Measurements from ENCODE around the gene DNAJC3.
A peak's percentile ranks its signal among the peaks of the same experiment; 100 is the strongest.
"Not testable (repeated sequence)": the region's sequence is repeated elsewhere in the genome, so short reads cannot be mapped to it uniquely, and the experiment has no call there.

Gene DNAJC3

GRCh38 chr13:95714142-95714832 lies 37.3 kb downstream of the DNAJC3 start:
- H3K27me3 Mint-ChIP-seq = no peaks in the 10 kb centered on the region
- DNase-seq (no peak), ATAC-seq (replicated peaks) (no peak)
- H3K4me3 Mint-ChIP-seq = no peak overlapping the region
- no peak overlapping the region for H3K27ac Mint-ChIP-seq
- H3K36me3 Mint-ChIP-seq = peaks cover 49 to 59% of the 10 kb centered on the region in 2 donors
- H3K4me1 Mint-ChIP-seq = peaks cover 0 to 7% of the 10 kb centered on the region in 2 donors
- H3K9me3 Mint-ChIP-seq = peaks cover 0 to 3% of the 10 kb centered on the region in 2 donors

- no peak overlapping the region for H3K4me3 Mint-ChIP-seq
- H3K27ac Mint-ChIP-seq = no peak overlapping the region
- H3K27me3 Mint-ChIP-seq = no peaks in the 10 kb centered on the region
- DNase-seq = no peak
- ATAC-seq (replicated peaks) = no peak
- H3K9me3 Mint-ChIP-seq = peaks cover 0 to 3% of the 10 kb centered on the region in 2 donors
- H3K36me3 Mint-ChIP-seq = peaks cover 44 to 49% of the 10 kb centered on the region in 2 donors
- H3K4me1 Mint-ChIP-seq = no peaks in the 10 kb centered on the region
Observed at GRCh38 chr13:95716231-95716630, 39.3 kb downstream of the DNAJC3 start.

GRCh38 chr13:95722241-95722640 lies 45.3 kb downstream of the DNAJC3 start:
- no peak for DNase-seq
- ATAC-seq (replicated peaks) = no peak
- peaks cover 29 to 35% of the 10 kb centered on the region in 2 donors for H3K36me3 Mint-ChIP-seq
- no peak overlapping the region for H3K4me3 Mint-ChIP-seq
- H3K4me1 Mint-ChIP-seq = peaks cover 0 to 3% of the 10 kb centered on the region in 2 donors
- H3K9me3 Mint-ChIP-seq = peaks cover 0 to 3% of the 10 kb centered on the region in 2 donors
- H3K27me3 Mint-ChIP-seq = no peaks in the 10 kb centered on the region
- H3K27ac Mint-ChIP-seq = no peak overlapping the region

GRCh38 chr13:95723438-95723837 lies 46.5 kb downstream of the DNAJC3 start:
- H3K36me3 Mint-ChIP-seq = peaks cover 23 to 34% of the 10 kb centered on the region in 2 donors
- no peak overlapping the region for H3K4me3 Mint-ChIP-seq
- peaks cover 0 to 3% of the 10 kb centered on the region in 2 donors for H3K9me3 Mint-ChIP-seq
- no peak overlapping the region for H3K27ac Mint-ChIP-seq
- H3K27me3 Mint-ChIP-seq = no peaks in the 10 kb centered on the region
- peaks cover 0 to 3% of the 10 kb centered on the region in 2 donors for H3K4me1 Mint-ChIP-seq
- DNase-seq (no peak), ATAC-seq (replicated peaks) (no peak)

GRCh38 chr13:95724252-95724651 lies 47.3 kb downstream of the DNAJC3 start:
- ATAC-seq (replicated peaks) = no peak
- Mint-ChIP-seq H3K9me3 (peaks cover 0 to 2% of the 10 kb centered on the region in 2 donors), H3K27ac (no peak overlapping the region), H3K4me3 (no peak overlapping the region), H3K4me1 (peaks cover 5 to 6% of the 10 kb centered on the region in 2 donors), H3K36me3 (peaks cover 24 to 33% of the 10 kb centered on the region in 2 donors), H3K27me3 (no peaks in the 10 kb centered on the region)
- DNase-seq = no peak

GRCh38 chr13:95726876-95727275 lies 49.9 kb downstream of the DNAJC3 start:
- H3K36me3 Mint-ChIP-seq = peaks cover 46 to 60% of the 10 kb centered on the region in 2 donors
- peaks cover 9 to 16% of the 10 kb centered on the region in 2 donors for H3K4me1 Mint-ChIP-seq
- ATAC-seq (replicated peaks) (no peak), DNase-seq (no peak)
- no peak overlapping the region for H3K27ac Mint-ChIP-seq
- no peak overlapping the region for H3K4me3 Mint-ChIP-seq
- no peaks in the 10 kb centered on the region for H3K27me3 Mint-ChIP-seq
- H3K9me3 Mint-ChIP-seq = peaks cover 7 to 14% of the 10 kb centered on the region in 2 donors

- H3K4me3 Mint-ChIP-seq = no peak overlapping the region
- no peaks in the 10 kb centered on the region for H3K27me3 Mint-ChIP-seq
- DNase-seq (no peak), ATAC-seq (replicated peaks) (no peak)
- peaks cover 7 to 16% of the 10 kb centered on the region in 2 donors for H3K4me1 Mint-ChIP-seq
- H3K27ac Mint-ChIP-seq = no peak overlapping the region
- H3K9me3 Mint-ChIP-seq = peaks cover 10 to 22% of the 10 kb centered on the region in 2 donors
- H3K36me3 Mint-ChIP-seq = peaks cover 53 to 73% of the 10 kb centered on the region in 2 donors
Observed at GRCh38 chr13:95728957-95729356, 52.0 kb downstream of the DNAJC3 start.

- Mint-ChIP-seq H3K27ac (no peak overlapping the region), H3K9me3 (peaks cover 12 to 26% of the 10 kb centered on the region in 2 donors), H3K4me3 (no peak overlapping the region), H3K27me3 (no peaks in the 10 kb centered on the region), H3K36me3 (peaks cover 50 to 58% of the 10 kb centered on the region in 2 donors), H3K4me1 (peaks cover 3 to 11% of the 10 kb centered on the region in 2 donors)
- DNase-seq (no peak), ATAC-seq (replicated peaks) (no peak)
Observed at GRCh38 chr13:95734124-95734523, 57.2 kb downstream of the DNAJC3 start.

GRCh38 chr13:95740071-95740978 lies 63.4 kb downstream of the DNAJC3 start:
- ATAC-seq (replicated peaks); H3K27me3 Mint-ChIP-seq; H3K9me3 Mint-ChIP-seq; H3K4me3 Mint-ChIP-seq; DNase-seq; H3K27ac Mint-ChIP-seq: not testable (repeated sequence)
- Mint-ChIP-seq H3K4me1 (peaks cover 19 to 22% of the 10 kb centered on the region in 2 donors), H3K36me3 (peaks cover 13 to 36% of the 10 kb centered on the region in 2 donors)

- H3K9me3 Mint-ChIP-seq = peaks cover 5 to 6% of the 10 kb centered on the region in 2 donors
- H3K27me3 Mint-ChIP-seq = no peaks in the 10 kb centered on the region
- peaks cover 13 to 38% of the 10 kb centered on the region in 2 donors for H3K36me3 Mint-ChIP-seq
- no peak overlapping the region for H3K27ac Mint-ChIP-seq
- ATAC-seq (replicated peaks) (no peak), DNase-seq (no peak)
- H3K4me3 Mint-ChIP-seq = no peak overlapping the region
- peaks cover 19 to 22% of the 10 kb centered on the region in 2 donors for H3K4me1 Mint-ChIP-seq
Observed at GRCh38 chr13:95740979-95741320, 64.0 kb downstream of the DNAJC3 start.

- Mint-ChIP-seq H3K36me3 (peaks cover 11 to 38% of the 10 kb centered on the region in 2 donors), H3K4me1 (peaks cover 19 to 22% of the 10 kb centered on the region in 2 donors), H3K4me3 (no peak overlapping the region), H3K27ac (no peak overlapping the region), H3K9me3 (peaks cover 5% of the 10 kb centered on the region in 2 donors), H3K27me3 (no peaks in the 10 kb centered on the region)
- no peak for DNase-seq
- peak; percentile 12 to 41 for ATAC-seq (replicated peaks)
Observed at GRCh38 chr13:95741584-95742563, 64.9 kb downstream of the DNAJC3 start.

GRCh38 chr13:95743192-95743591 lies 66.3 kb downstream of the DNAJC3 start:
- ATAC-seq (replicated peaks) (no peak), DNase-seq (no peak)
- Mint-ChIP-seq H3K27ac (no peak overlapping the region), H3K36me3 (peaks cover 18 to 41% of the 10 kb centered on the region in 2 donors), H3K27me3 (no peaks in the 10 kb centered on the region), H3K4me1 (peaks cover 19 to 27% of the 10 kb centered on the region in 2 donors), H3K4me3 (no peak overlapping the region), H3K9me3 (peaks cover 5% of the 10 kb centered on the region in 2 donors)

GRCh38 chr13:95745289-95745688 lies 68.3 kb downstream of the DNAJC3 start:
- ATAC-seq (replicated peaks) (no peak), DNase-seq (no peak)
- Mint-ChIP-seq H3K27ac (no peak overlapping the region), H3K4me3 (no peak overlapping the region), H3K36me3 (peaks cover 16 to 38% of the 10 kb centered on the region in 2 donors), H3K9me3 (peaks cover 3 to 5% of the 10 kb centered on the region in 2 donors), H3K27me3 (no peaks in the 10 kb centered on the region), H3K4me1 (peaks cover 18 to 27% of the 10 kb centered on the region in 2 donors)
